Effector memory CD4-positive, alpha-beta T cell (primary cell): ENCODE data around the gene SPSB2.

Source experiments
- DNase-seq, 3 donors: peaks; one replicate each; pipeline ENCODE4 v3.0.0-alpha.2; 2020
- H3K27ac ChIP-seq: 2 replicates; pipeline ENCODE4 v1.7.0; 2013; ENCODE audit warnings: mild to moderate bottlenecking, low read length, moderate library complexity; ENCODE audit not compliant: insufficient read depth, poor library complexity, severe bottlenecking
- H3K27me3 ChIP-seq: replicated peaks from 2 replicates; pipeline ENCODE4 v1.7.0; 2013; ENCODE audit warnings: mild to moderate bottlenecking, low read length; ENCODE audit not compliant: insufficient read depth, control insufficient read depth, poor library complexity, severe bottlenecking
- H3K36me3 ChIP-seq: 2 replicates; pipeline ENCODE4 v1.7.0; 2013; ENCODE audit warnings: mild to moderate bottlenecking, low read length, moderate library complexity; ENCODE audit not compliant: control insufficient read depth, insufficient read depth
- H3K4me1 ChIP-seq: 2 replicates; pipeline ENCODE4 v1.7.0; 2013; ENCODE audit warnings: low read length, mild to moderate bottlenecking; ENCODE audit not compliant: control insufficient read depth, insufficient read depth, poor library complexity, severe bottlenecking
- H3K4me3 ChIP-seq: 2 replicates; pipeline ENCODE4 v1.7.0; 2013; ENCODE audit warnings: low read length, low read depth, mild to moderate bottlenecking; ENCODE audit not compliant: insufficient read depth, poor library complexity, severe bottlenecking
- H3K9me3 ChIP-seq: 2 replicates; pipeline ENCODE4 v1.7.0; 2013; ENCODE audit warnings: mild to moderate bottlenecking, low read length, moderate library complexity; ENCODE audit not compliant: control insufficient read depth

The SPSB2 gene

GRCh38 chr12:6833189-6833890 is 39.8 kb downstream of the SPSB2 start:
- H3K27ac ChIP-seq = no peak overlapping the region
- H3K27me3 ChIP-seq = no peaks in the 10 kb centered on the region
- H3K9me3 ChIP-seq = no peaks in the 10 kb centered on the region
- no peak for DNase-seq
- no peaks in the 10 kb centered on the region for H3K36me3 ChIP-seq
- H3K4me3 ChIP-seq = no peak overlapping the region
- H3K4me1 ChIP-seq = peaks cover 8% of the 10 kb centered on the region

DNA sequence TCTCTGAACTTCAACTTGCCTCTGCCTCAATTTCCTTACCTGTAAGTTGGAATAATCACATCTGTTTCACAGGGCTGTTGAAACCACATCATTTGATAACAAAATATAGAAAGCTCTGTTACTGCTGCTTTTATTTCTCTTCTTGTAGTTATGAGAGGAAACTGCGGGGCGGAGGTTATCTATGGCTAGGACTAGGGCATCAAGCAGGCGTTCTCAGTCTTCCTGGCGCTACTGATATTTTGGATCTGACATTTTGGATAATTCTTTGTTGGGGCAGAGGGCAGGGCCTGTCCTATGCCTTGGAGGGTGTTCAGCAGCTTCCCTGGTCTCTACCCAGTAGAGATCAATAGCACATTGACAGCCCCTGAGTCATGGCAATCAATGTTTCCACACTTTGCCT is 41.0 kb downstream of the SPSB2 start:
- Histone ChIP-seq H3K4me3 (no peak overlapping the region), H3K27me3 (peaks cover 5% of the 10 kb centered on the region), H3K27ac (no peak overlapping the region), H3K36me3 (no peaks in the 10 kb centered on the region), H3K4me1 (peaks cover 8% of the 10 kb centered on the region), H3K9me3 (no peaks in the 10 kb centered on the region)
- no peak for DNase-seq

DNA sequence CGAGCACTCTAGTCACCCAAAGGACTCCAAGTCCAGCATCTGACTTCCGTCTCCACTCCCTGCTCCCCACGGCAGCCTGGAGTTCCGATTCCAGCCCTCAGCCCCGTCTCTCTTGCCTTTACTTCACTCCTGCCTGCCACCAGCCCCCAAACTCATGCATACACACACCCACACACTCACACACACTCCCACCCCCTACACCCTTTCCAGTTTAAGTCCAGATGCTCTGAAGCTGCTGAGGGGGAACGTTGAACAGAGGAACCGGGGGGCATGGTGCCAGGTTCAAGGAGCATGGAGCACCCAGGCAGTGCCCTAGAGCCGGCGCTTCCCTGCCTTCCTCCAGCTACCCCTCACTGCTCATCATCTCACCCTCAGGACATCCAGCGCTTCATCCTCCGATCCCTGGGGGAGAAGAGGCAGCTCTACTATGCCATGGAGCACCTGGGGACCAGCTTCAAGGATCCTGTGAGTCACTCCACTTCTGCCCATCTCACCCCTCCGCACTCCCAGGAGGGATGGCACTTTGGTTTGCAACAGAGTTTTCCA is 41.6 kb downstream of the SPSB2 start:
- H3K4me1 ChIP-seq = peaks cover 8% of the 10 kb centered on the region
- H3K4me3 ChIP-seq = no peak overlapping the region
- H3K9me3 ChIP-seq = no peaks in the 10 kb centered on the region
- no peak overlapping the region for H3K27ac ChIP-seq
- no peak for DNase-seq
- peaks cover 7% of the 10 kb centered on the region for H3K27me3 ChIP-seq
- no peaks in the 10 kb centered on the region for H3K36me3 ChIP-seq

DNA sequence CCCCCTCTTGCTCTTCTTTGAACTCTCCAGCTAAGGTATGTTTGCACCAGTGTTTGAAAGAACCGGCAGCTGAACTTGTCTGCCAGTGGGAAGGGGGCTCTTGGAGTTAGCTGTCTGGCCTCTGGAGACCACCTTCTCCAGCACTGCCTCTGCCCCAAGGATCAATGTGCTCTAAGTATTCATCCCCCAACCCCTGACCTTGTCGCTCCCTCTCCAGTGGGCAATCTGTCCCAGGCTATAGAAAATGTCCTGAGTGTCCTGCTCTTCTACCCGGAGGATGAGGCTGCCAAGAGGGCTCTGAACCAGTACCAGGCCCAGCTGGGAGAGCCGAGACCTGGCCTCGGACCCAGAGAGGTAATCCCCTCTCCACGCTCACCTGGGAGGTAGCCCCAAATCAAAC is 42.1 kb downstream of the SPSB2 start:
- Histone ChIP-seq H3K27me3 (peaks cover 7% of the 10 kb centered on the region), H3K9me3 (no peaks in the 10 kb centered on the region), H3K27ac (no peak overlapping the region), H3K4me1 (peaks cover 8% of the 10 kb centered on the region), H3K4me3 (no peak overlapping the region), H3K36me3 (no peaks in the 10 kb centered on the region)
- no peak for DNase-seq

- H3K27me3 ChIP-seq = peaks cover 7% of the 10 kb centered on the region
- no peak for DNase-seq
- H3K36me3 ChIP-seq = no peaks in the 10 kb centered on the region
- H3K9me3 ChIP-seq = no peaks in the 10 kb centered on the region
- no peak overlapping the region for H3K27ac ChIP-seq
- no peak overlapping the region for H3K4me3 ChIP-seq
- H3K4me1 ChIP-seq = peaks cover 8% of the 10 kb centered on the region
Observed at GRCh38 chr12:6830286-6830890, 42.7 kb downstream of the SPSB2 start.

- peak overlapping the region; percentile 67 for H3K4me3 ChIP-seq
- H3K27me3 ChIP-seq = peaks cover 7% of the 10 kb centered on the region
- H3K27ac ChIP-seq = no peak overlapping the region
- DNase-seq = no peak
- no peaks in the 10 kb centered on the region for H3K9me3 ChIP-seq
- no peaks in the 10 kb centered on the region for H3K36me3 ChIP-seq
- H3K4me1 ChIP-seq = peaks cover 8% of the 10 kb centered on the region
Observed at GRCh38 chr12:6829536-6830220, 43.4 kb downstream of the SPSB2 start.

DNA sequence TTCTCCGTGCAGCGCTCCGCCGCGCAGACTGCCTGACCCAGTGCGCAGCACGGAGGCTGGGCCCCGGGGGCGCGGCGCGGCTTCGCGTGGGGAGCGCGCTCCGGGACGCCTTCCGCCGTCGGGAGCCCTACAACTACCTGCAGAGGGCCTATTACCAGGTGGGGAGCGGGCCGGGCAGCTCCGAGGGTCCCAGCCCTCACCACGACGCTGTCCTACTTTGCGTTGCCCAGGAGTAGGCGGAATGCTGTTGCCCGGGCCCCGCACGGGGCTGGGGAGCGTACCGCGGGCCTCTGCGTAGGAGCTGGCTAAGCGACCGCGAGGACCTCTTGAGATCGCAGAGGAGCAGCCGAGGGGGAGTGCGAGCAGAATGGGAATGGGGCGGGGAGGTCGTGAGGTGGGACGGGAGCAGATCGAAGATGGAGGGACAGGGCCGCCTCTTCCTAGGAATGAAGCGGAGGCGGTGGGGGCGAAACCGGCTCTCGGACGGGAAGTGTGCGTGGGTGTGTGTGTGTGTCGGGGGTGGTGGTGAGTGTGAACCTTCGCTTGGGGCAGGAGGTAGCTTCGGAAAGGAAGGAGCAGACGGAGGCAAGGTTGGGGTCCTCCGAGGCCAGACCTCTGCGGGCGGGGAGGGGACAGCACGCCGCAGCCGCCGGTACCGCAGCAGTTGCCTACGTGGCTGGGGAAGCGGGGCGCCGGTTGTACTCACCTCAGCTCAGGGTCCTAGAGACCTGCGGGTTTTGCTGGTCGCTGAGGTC is 44.1 kb downstream of the SPSB2 start:
- no peak for DNase-seq
- peak overlapping the region; percentile 67 for H3K4me3 ChIP-seq
- H3K4me1 ChIP-seq = peaks cover 8% of the 10 kb centered on the region
- H3K9me3 ChIP-seq = no peaks in the 10 kb centered on the region
- peaks cover 7% of the 10 kb centered on the region for H3K27me3 ChIP-seq
- peak overlapping the region; percentile 4 for H3K27ac ChIP-seq
- no peaks in the 10 kb centered on the region for H3K36me3 ChIP-seq

DNA sequence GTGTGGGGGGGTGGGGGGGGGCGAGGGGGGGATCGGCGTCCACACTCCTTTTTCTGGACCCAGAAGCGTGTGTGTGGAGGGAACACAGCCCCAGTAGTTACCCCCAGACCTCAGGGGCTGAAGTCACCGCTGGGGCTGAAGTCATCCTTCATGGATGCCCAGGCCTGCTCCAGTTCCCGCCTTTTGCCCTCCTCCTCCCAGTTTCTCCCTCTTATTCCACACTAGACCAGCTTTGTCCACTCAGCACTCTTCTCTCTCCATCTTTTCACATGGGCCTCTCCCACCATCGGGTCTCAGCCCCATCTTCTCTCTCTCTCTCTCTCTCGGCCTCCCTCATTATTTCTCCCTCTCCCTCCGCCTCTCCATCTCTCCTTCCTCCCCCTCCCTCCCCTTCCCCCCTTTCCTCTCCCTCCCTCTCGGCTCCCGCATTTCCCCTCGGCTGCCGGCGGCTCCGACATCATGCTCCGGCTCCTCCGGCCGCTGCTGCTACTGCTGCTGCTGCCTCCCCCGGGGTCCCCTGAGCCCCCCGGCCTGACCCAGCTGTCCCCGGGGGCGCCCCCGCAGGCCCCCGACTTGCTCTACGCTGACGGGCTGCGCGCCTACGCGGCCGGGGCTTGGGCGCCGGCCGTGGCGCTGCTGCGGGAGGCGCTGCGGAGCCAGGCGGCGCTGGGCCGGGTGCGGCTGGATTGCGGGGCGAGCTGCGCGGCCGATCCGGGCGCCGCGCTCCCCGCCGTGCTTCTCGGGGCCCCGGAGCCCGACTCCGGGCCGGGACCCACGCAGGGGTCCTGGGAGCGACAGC is 44.9 kb downstream of the SPSB2 start, which contains the start of gene P3H3:
Gene P3H3, plus strand, starts transcription at position 426 of the 799 bp plus-strand sequence. Its CDS starts 34 bp downstream, at position 460.
- peaks cover 8% of the 10 kb centered on the region for H3K4me1 ChIP-seq
- no peaks in the 10 kb centered on the region for H3K36me3 ChIP-seq
- H3K4me3 ChIP-seq = peak within 1 kb of the TSS; percentile 67
- H3K27ac ChIP-seq = peak within 1 kb of the TSS; percentile 4
- no peaks in the 10 kb centered on the region for H3K9me3 ChIP-seq
- peaks cover 7% of the 10 kb centered on the region for H3K27me3 ChIP-seq
- DNase-seq = no peak

- peaks cover 7% of the 10 kb centered on the region for H3K27me3 ChIP-seq
- no peaks in the 10 kb centered on the region for H3K9me3 ChIP-seq
- no peaks in the 10 kb centered on the region for H3K36me3 ChIP-seq
- H3K27ac ChIP-seq = no peak overlapping the region
- no peak overlapping the region for H3K4me3 ChIP-seq
- DNase-seq = peak in 1 of 3 donors; percentile 25
- H3K4me1 ChIP-seq = peaks cover 8% of the 10 kb centered on the region
Observed at GRCh38 chr12:6827437-6827911, 45.6 kb downstream of the SPSB2 start.
